HepG2 (cell line): ENCODE results near the gene RERE. TPM values are rescaled to one million over a fixed set of nuclear protein-coding genes. Genes with fewer than 3 reads are reported as not detected.
A peak's percentile ranks its signal among the peaks of the same experiment; 100 is the strongest.

Experiments
- BCL6 ChIP-seq: IDR thresholded peaks from 2 replicates; pipeline ENCODE4 v1.6.1; 2016; ENCODE audit warnings: missing genetic modification reagents, missing compliant biosample characterization
- ERF ChIP-seq: IDR thresholded peaks from 2 replicates; pipeline ENCODE4 v1.6.1; 2018; ENCODE audit warnings: missing biosample characterization, missing genetic modification reagents
- FOXA1 ChIP-seq, 2 experiments: fragments of 450-650 bp in 1 of 2; sonication (generic) in 1 of 2; formaldehyde crosslinking in 1 of 2; IDR thresholded peaks; 2 replicates each; pipeline versions ENCODE4 v1.4.0 to v1.6.1; 2016 to 2020; ENCODE audit warnings: missing genetic modification reagents in 1 of 2
- HOXA3 ChIP-seq: sonication (generic); formaldehyde crosslinking; IDR thresholded peaks from 2 replicates; pipeline ENCODE4 v1.5.0; 2020; ENCODE audit warnings: missing genetic modification reagents
- LCORL ChIP-seq, 2 experiments: fragments of 450-650 bp in 1 of 2; sonication (generic) in 1 of 2; formaldehyde crosslinking in 1 of 2; IDR thresholded peaks; 2 replicates each; pipeline versions ENCODE4 v1.5.0 to v1.6.1; 2017 to 2020; ENCODE audit warnings: antibody characterized with exemption in 1 of 2, missing genetic modification reagents in 1 of 2
- PCBP1 ChIP-seq: fragments of 200-400 bp; formaldehyde crosslinking; IDR thresholded peaks from 2 replicates; pipeline ENCODE4 v1.6.1; 2017; ENCODE audit warnings: mild to moderate bottlenecking, low read depth, low read length, borderline replicate concordance
- PHB2 ChIP-seq: fragments of 450-650 bp; IDR thresholded peaks from 2 replicates; pipeline ENCODE4 v1.6.1; 2018; ENCODE audit not compliant: partially characterized antibody
- SKIL ChIP-seq: sonication (generic); formaldehyde crosslinking; IDR thresholded peaks from 2 replicates; pipeline ENCODE4 v1.8.0; 2022; ENCODE audit warnings: missing genetic modification reagents, mild to moderate bottlenecking, moderate library complexity, borderline replicate concordance
- SMC3 ChIP-seq: IDR thresholded peaks from 2 replicates; pipeline ENCODE4 v1.6.1; 2011; ENCODE audit warnings: low read length, improper control_type of control experiment
- SNAI1 ChIP-seq: sonication (generic); formaldehyde crosslinking; IDR thresholded peaks from 2 replicates; pipeline ENCODE4 v1.5.0; 2020; ENCODE audit warnings: mild to moderate bottlenecking, missing genetic modification reagents, borderline replicate concordance
- SNAPC2 ChIP-seq: sonication (generic); formaldehyde crosslinking; IDR thresholded peaks from 2 replicates; pipeline ENCODE4 v1.8.1; 2022; ENCODE audit warnings: mild to moderate bottlenecking, missing genetic modification reagents
- ZBTB7B ChIP-seq: sonication (generic); formaldehyde crosslinking; IDR thresholded peaks from 2 replicates; pipeline ENCODE4 v1.4.0; 2020; ENCODE audit warnings: missing genetic modification reagents
- ZFP91 ChIP-seq: sonication (generic); formaldehyde crosslinking; IDR thresholded peaks from 2 replicates; pipeline ENCODE4 v1.9.0; 2022; ENCODE audit warnings: missing genetic modification reagents, mild to moderate bottlenecking, borderline replicate concordance
- ZNF121 ChIP-seq: sonication (generic); formaldehyde crosslinking; IDR thresholded peaks from 2 replicates; pipeline ENCODE4 v1.5.0; 2020; ENCODE audit warnings: mild to moderate bottlenecking, missing genetic modification reagents
- ZNF484 ChIP-seq: sonication (generic); formaldehyde crosslinking; IDR thresholded peaks from 2 replicates; pipeline ENCODE4 v1.5.1; 2020; ENCODE audit warnings: mild to moderate bottlenecking, low read depth, missing genetic modification reagents, borderline replicate concordance
- ZNF501 ChIP-seq: sonication (generic); formaldehyde crosslinking; IDR thresholded peaks from 2 replicates; pipeline ENCODE4 v1.5.1; 2020; ENCODE audit warnings: mild to moderate bottlenecking, moderate library complexity, missing genetic modification reagents
- ZNF605 ChIP-seq: sonication (generic); formaldehyde crosslinking; IDR thresholded peaks from 2 replicates; pipeline ENCODE4 v1.8.0; 2022; ENCODE audit warnings: mild to moderate bottlenecking, missing genetic modification reagents
- ZNF609 ChIP-seq: sonication (generic); formaldehyde crosslinking; IDR thresholded peaks from 2 replicates; pipeline ENCODE4 v1.4.0; 2020; ENCODE audit warnings: mild to moderate bottlenecking, missing genetic modification reagents, borderline replicate concordance
- ZNF780A ChIP-seq: sonication (generic); formaldehyde crosslinking; IDR thresholded peaks from 2 replicates; pipeline ENCODE4 v1.8.0; 2022; ENCODE audit warnings: mild to moderate bottlenecking, missing genetic modification reagents, moderate library complexity
- polyA plus RNA-seq, 8 experiments: library from polyadenylated mRNA; depleted of rRNA in 3 of 8; stranded (reverse) in 7 of 8; unstranded in 1 of 8; fragments of >200 nt; fragmentation: Illumina TruSeq in 4 of 8; extraction: Trizol in 4 of 8; gene quantifications; 2 replicates each; pipeline versions ENCODE4 v1.2.1 to v1.2.3, GENCODE V29; 2011 to 2016; ENCODE audit warnings: low read depth in 4 of 8, missing spikeins in 1 of 8, mixed read lengths in 1 of 8; ENCODE audit not compliant: insufficient read depth in 1 of 8
- total RNA-seq, 5 experiments: library from RNA; depleted of rRNA; stranded (reverse); fragments of >200 nt; fragmentation: Illumina TruSeq; extraction: Trizol; gene quantifications; 2 replicates each; pipeline ENCODE4 v1.2.3, GENCODE V29; 2016; ENCODE audit warnings: low read depth in 1 of 5

Gene RERE
- total and polyA plus RNA-seq, 2 of the 13 experiments (the other 11 are each of a cell fraction or from before 2014, with no cell fraction given) = 18.3 to 21.9 TPM

GRCh38 chr1:8312235-8313218 lies 504.9 kb downstream of the RERE start (continued):
- 0 out of 2 replicates have a peak, but pooled peaks have one; percentile 40 for TF ChIP-seq SNAPC2 (CRISPR knock-in tag)
- TF ChIP-seq FOXA1 (IDR thresholded peaks at IDR 0.05) = no peak
- TF ChIP-seq FOXA1 (CRISPR knock-in tag; IDR thresholded peaks at IDR 0.05) = peak; percentile 76
- TF ChIP-seq SKIL = 0 out of 2 replicates have a peak, but pooled peaks have one; percentile 39
- no peak for TF ChIP-seq PCBP1
- peak; percentile 25; the same call in 1 of the 2 replicates for TF ChIP-seq SMC3
- no peak for TF ChIP-seq PHB2
- peak; percentile 56; the same call in 1 of the 2 replicates for TF ChIP-seq ZNF605 (CRISPR knock-in tag)
- TF ChIP-seq HOXA3 (CRISPR knock-in tag) = peak; percentile 16; the same call in 1 of the 2 replicates
- no peak for TF ChIP-seq ZNF780A (CRISPR knock-in tag)
- 0 out of 2 replicates have a peak, but pooled peaks have one; percentile 43 for TF ChIP-seq SNAI1 (CRISPR knock-in tag)
- TF ChIP-seq BCL6 (CRISPR knock-in tag) = peak; percentile 49; the same call in 1 of the 2 replicates
- TF ChIP-seq ZNF121 (CRISPR knock-in tag) = no peak
- TF ChIP-seq ZNF484 (CRISPR knock-in tag) = no peak
- 0 out of 2 replicates have a peak, but pooled peaks have one; percentile 45 for TF ChIP-seq ZBTB7B (CRISPR knock-in tag)
- TF ChIP-seq ZNF609 (CRISPR knock-in tag) = peak; percentile 71; the same call in 1 of the 2 replicates
- 0 out of 2 replicates have a peak, but pooled peaks have one; percentile 16 for TF ChIP-seq ZNF501 (CRISPR knock-in tag)
- TF ChIP-seq LCORL (IDR thresholded peaks at IDR 0.05) = no peak
- TF ChIP-seq LCORL (CRISPR knock-in tag; IDR thresholded peaks at IDR 0.05) = peak; percentile 73
- TF ChIP-seq ZFP91 (CRISPR knock-in tag) = 0 out of 2 replicates have a peak, but pooled peaks have one; percentile 47
- no peak; the same call in 1 of the 2 replicates for TF ChIP-seq ERF (CRISPR knock-in tag)
